ENCODE measurements around the gene ARL2.

GRCh38 chr11:65019824-65020223 is 5.9 kb downstream of the ARL2 start:
- TF ChIP-seq BHLHE40 (IDR thresholded peaks at IDR 0.05; ENCODE audit: borderline replicate concordance) (no peak), CTBP1 (IDR thresholded peaks at IDR 0.05; ENCODE audit: borderline replicate concordance) (no peak), ARNT (IDR thresholded peaks at IDR 0.05) (no peak), FOXK2 (IDR thresholded peaks at IDR 0.05) (no peak), SUZ12 (IDR thresholded peaks at IDR 0.05) (no peak), NFRKB (IDR thresholded peaks at IDR 0.05) (no peak), FOXA1 (IDR thresholded peaks at IDR 0.05) (no peak), LEF1 (IDR thresholded peaks at IDR 0.05; ENCODE audit: borderline replicate concordance) (no peak), ZNF384 (IDR thresholded peaks at IDR 0.05) (no peak), SP1 (IDR thresholded peaks at IDR 0.05) (no peak), TARDBP (IDR thresholded peaks at IDR 0.05) (no peak)
